K562 (cell line): Measurements from ENCODE around the gene RGL2.
A peak's percentile ranks its signal among the peaks of the same experiment; 100 is the strongest.

Experiments
- ATF3 ChIP-seq, 2 experiments: fragments of 450-650 bp in 1 of 2; sonication (generic) in 1 of 2; formaldehyde crosslinking in 1 of 2; IDR thresholded peaks in 1 of 2; conservative IDR thresholded peaks in 1 of 2; 2 replicates each; pipeline versions ENCODE4 v1.6.1 to v1.8.1; 2016 to 2023; ENCODE audit warnings: mild to moderate bottlenecking in 2 of 2, moderate library complexity in 2 of 2, inconsistent platforms in 1 of 2, missing genetic modification reagents in 1 of 2
- ATF4 ChIP-seq: fragments of 450-650 bp; formaldehyde crosslinking; IDR thresholded peaks from 2 replicates; pipeline ENCODE4 v1.4.0; 2022; ENCODE audit warnings: mild to moderate bottlenecking, moderate library complexity
- CC2D1A ChIP-seq: fragments of 450-650 bp; IDR thresholded peaks from 2 replicates; pipeline ENCODE4 v1.6.1; 2017; ENCODE audit warnings: mild to moderate bottlenecking
- CTCF ChIP-seq, 3 experiments: IDR thresholded peaks in 2 of 3; conservative IDR thresholded peaks in 1 of 3; 2 replicates each; pipeline ENCODE4 v1.5.1; 2011 to 2012; ENCODE audit warnings: low read length in 3 of 3, mild to moderate bottlenecking in 3 of 3, control low read depth in 2 of 3, improper control_type of control experiment in 1 of 3, inconsistent platforms in 1 of 3, low read depth in 1 of 3, mixed read lengths in 1 of 3, moderate library complexity in 1 of 3; ENCODE audit not compliant: insufficient read depth in 2 of 3
- GABPB1 ChIP-seq: sonication (generic); formaldehyde crosslinking; IDR thresholded peaks from 2 replicates; pipeline ENCODE4 v1.8.0; 2022; ENCODE audit warnings: mild to moderate bottlenecking, missing genetic modification reagents
- HCFC1 ChIP-seq: IDR thresholded peaks from 2 replicates; pipeline ENCODE4 v1.6.1; 2012; ENCODE audit warnings: low read depth, low read length, improper control_type of control experiment
- HDAC2 ChIP-seq: fragments of 450-650 bp; IDR thresholded peaks from 2 replicates; pipeline ENCODE4 v1.6.1; 2016; ENCODE audit warnings: mild to moderate bottlenecking
- KDM1A ChIP-seq, 2 experiments: fragments of 450-650 bp; IDR thresholded peaks; 2 replicates each; pipeline ENCODE4 v1.6.1; 2016; ENCODE audit warnings: mild to moderate bottlenecking in 2 of 2
- PBX2 ChIP-seq, 2 experiments: IDR thresholded peaks in 1 of 2; conservative IDR thresholded peaks in 1 of 2; 2 replicates each; pipeline ENCODE4 v1.6.1; 2016; ENCODE audit warnings: low read depth in 2 of 2, mild to moderate bottlenecking in 1 of 2, missing compliant biosample characterization in 1 of 2, missing genetic modification characterization in 1 of 2, moderate library complexity in 1 of 2
- SP2 ChIP-seq: IDR thresholded peaks from 2 replicates; pipeline ENCODE4 v1.6.1; 2011; ENCODE audit warnings: mild to moderate bottlenecking, low read depth, low read length, moderate library complexity; ENCODE audit not compliant: poor library complexity, severe bottlenecking; ENCODE audit errors: extremely low read depth
- ZNF121 ChIP-seq: sonication (generic); formaldehyde crosslinking; conservative IDR thresholded peaks from 2 replicates; pipeline ENCODE4 v1.8.0; 2022; ENCODE audit warnings: missing genetic modification reagents

GRCh38 chr6:33317669-33318425 is 19.1 kb upstream of the RGL2 start, which contains the start of gene ZBTB22:
- TF ChIP-seq ATF4 (CRISPR knock-in tag) (no peak), HCFC1 (peak; percentile 57), GABPB1 (no peak), ZNF121 (CRISPR knock-in tag) (peak; percentile 59; the same call in 1 of the 2 replicates), ATF3 (IDR thresholded peaks at IDR 0.05) (no peak), ATF3 (CRISPR knock-in tag; conservative IDR thresholded peaks at IDR 0.05) (peak; percentile 74), KDM1A (IDR thresholded peaks at IDR 0.05) (no peak), SP2 (peak; percentile 40), CC2D1A (no peak; the same call in 1 of the 2 replicates), CTCF (IDR thresholded peaks at IDR 0.05 in 2 of 3, conservative IDR thresholded peaks at IDR 0.05 in 1 of 3; ENCODE audit: insufficient read depth in 2 of 3, low read depth in 1 of 3, low read length in 3 of 3) (peak in 1 of 3 experiments; percentile 17; a peak in 1 of 6 replicates), HDAC2 (peak; percentile 85; the same call in 1 of the 2 replicates), PBX2 (CRISPR knock-in tag; IDR thresholded peaks at IDR 0.05; ENCODE audit: low read depth) (no peak), PBX2 (tag; conservative IDR thresholded peaks at IDR 0.05; ENCODE audit: low read depth) (no peak)
